K562 (cell line): ENCODE data around the gene PATL2. TPM values are rescaled to one million over a fixed set of nuclear protein-coding genes. Genes with fewer than 3 reads are reported as not detected.

Experiments used
- ATAC-seq: fragments of 200-7000 bp; cut with Tn5 transposase; 3 replicates; pipeline ENCODE4 v1.9.1; 2020; ENCODE audit warnings: moderate library complexity
- BruUV-seq: library from RNA; stranded (reverse); fragments of 400-500 nt; replicated peaks from 2 replicates; lab custom pipeline; 2021; lab: Mats Ljungman, UMichigan
- CTCF ChIA-PET: fragments of 300-600 bp; formaldehyde crosslinking; extraction: SDS; loops from one replicate; lab custom pipeline; 2021; ENCODE audit warnings: low intra/inter-chr PET ratio; lab: Yijun Ruan, JAX
- POLR2A ChIA-PET: fragments of 300-600, 350-650 bp; sonication (Branson Sonifier 250); formaldehyde crosslinking; extraction: SDS; loops from one replicate; lab custom pipeline; 2021; ENCODE audit warnings: antibody characterized with exemption, inconsistent platforms; lab: Yijun Ruan, JAX
- DNase-seq, 4 experiments: peaks; one replicate each; pipeline versions ENCODE4 v3.0.0 to v3.0.0-alpha.2; 2011 to 2018; ENCODE audit warnings: low spot score in 3 of 4, mixed read lengths in 3 of 4; ENCODE audit errors: extremely low read depth in 1 of 4
- FAIRE-seq: peaks from 2 replicates; lab custom pipeline; 2011; peaks lifted over from hg19 to GRCh38; lab: Jason Lieb, UNC
- H2AFZ ChIP-seq: 2 replicates; pipeline ENCODE4 v1.6.0; 2011; ENCODE audit warnings: low read depth, low read length, control low read depth, inconsistent platforms
- H3K27ac ChIP-seq: fragments of 200-600 bp; 3 replicates; pipeline ENCODE4 v1.8.0; 2011; ENCODE audit warnings: low read depth, mild to moderate bottlenecking, control low read depth, inconsistent platforms, low read length, moderate library complexity, mixed read lengths; ENCODE audit errors: extremely low read depth
- H3K27me3 ChIP-seq, 2 experiments: fragments of 300-600 bp in 1 of 2; 2 replicates in 1 of 2; 3 replicates in 1 of 2; pipeline versions ENCODE4 v1.6.0 to v1.8.0; 2011; ENCODE audit warnings: inconsistent platforms in 2 of 2, low read length in 2 of 2, mild to moderate bottlenecking in 1 of 2, mixed read lengths in 1 of 2, moderate library complexity in 1 of 2; ENCODE audit not compliant: control insufficient read depth in 2 of 2, insufficient read depth in 2 of 2
- H3K36me3 ChIP-seq: fragments of 300-600 bp; 3 replicates; pipeline ENCODE4 v1.8.0; 2011; ENCODE audit warnings: mild to moderate bottlenecking, low read length, inconsistent platforms; ENCODE audit not compliant: control insufficient read depth, insufficient read depth
- H3K4me1 ChIP-seq, 2 experiments: fragments of 200-600 bp in 1 of 2; replicated peaks in 1 of 2; 2 replicates in 1 of 2; 3 replicates in 1 of 2; pipeline versions ENCODE4 v1.5.1 to v1.8.0; 2011; ENCODE audit warnings: inconsistent platforms in 2 of 2, low read length in 2 of 2, mild to moderate bottlenecking in 1 of 2, mixed read lengths in 1 of 2, moderate library complexity in 1 of 2; ENCODE audit not compliant: control insufficient read depth in 2 of 2, insufficient read depth in 2 of 2
- H3K4me2 ChIP-seq: 2 replicates; pipeline ENCODE4 v1.6.1; 2011; ENCODE audit warnings: low read length, control low read depth, inconsistent platforms, mixed read lengths; ENCODE audit not compliant: insufficient read depth
- H3K4me3 ChIP-seq: fragments of 200-600 bp; sonication (generic), shearing (Covaris generic); 2 replicates; pipeline ENCODE4 v1.5.1; 2016; ENCODE audit warnings: control low read depth, inconsistent platforms
- H3K79me2 ChIP-seq: fragments of 200-600 bp; 3 replicates; pipeline ENCODE4 v1.8.0; 2011; ENCODE audit warnings: low read length, inconsistent platforms; ENCODE audit not compliant: control insufficient read depth, insufficient read depth
- H3K9ac ChIP-seq, 2 experiments: 2 replicates each; pipeline versions ENCODE4 v1.6.0 to v1.6.1; 2011; ENCODE audit warnings: low read depth in 2 of 2, low read length in 2 of 2, control low read depth in 1 of 2, inconsistent platforms in 1 of 2, mild to moderate bottlenecking in 1 of 2, mixed read lengths in 1 of 2; ENCODE audit not compliant: insufficient read depth in 1 of 2
- H3K9me1 ChIP-seq: one replicate; pipeline ENCODE4 v1.6.0; 2011; ENCODE audit warnings: inconsistent platforms, mild to moderate bottlenecking, low read length, moderate library complexity; ENCODE audit not compliant: control insufficient read depth, insufficient read depth
- H3K9me3 ChIP-seq: replicated peaks from 2 replicates; pipeline ENCODE4 v1.5.1; 2011; ENCODE audit warnings: low read depth, low read length, inconsistent platforms; ENCODE audit not compliant: control insufficient read depth, insufficient read depth
- H4K20me1 ChIP-seq: replicated peaks from 2 replicates; pipeline ENCODE4 v1.6.1; 2011; ENCODE audit warnings: low read length, inconsistent platforms, mixed read lengths; ENCODE audit not compliant: control insufficient read depth, insufficient read depth
- GATAD2B ChIP-seq: fragments of 450-650 bp; IDR thresholded peaks from 2 replicates; pipeline ENCODE4 v1.6.1; 2017; ENCODE audit warnings: mild to moderate bottlenecking, borderline replicate concordance
- NCOA6 ChIP-seq: fragments of 450-650 bp; IDR thresholded peaks from 2 replicates; pipeline ENCODE4 v1.6.1; 2017; ENCODE audit warnings: mild to moderate bottlenecking
- SP2 ChIP-seq: IDR thresholded peaks from 2 replicates; pipeline ENCODE4 v1.6.1; 2011; ENCODE audit warnings: mild to moderate bottlenecking, low read depth, low read length, moderate library complexity; ENCODE audit not compliant: poor library complexity, severe bottlenecking; ENCODE audit errors: extremely low read depth
- YY1 ChIP-seq, 3 experiments: IDR thresholded peaks; 2 replicates each; pipeline ENCODE4 v1.6.1; 2011; ENCODE audit warnings: low read length in 2 of 3, mild to moderate bottlenecking in 2 of 3, moderate library complexity in 2 of 3, borderline replicate concordance in 1 of 3, control low read depth in 1 of 3, low read depth in 1 of 3; ENCODE audit not compliant: insufficient read depth in 3 of 3, insufficient replicate concordance in 2 of 3, control insufficient read depth in 1 of 3, insufficient read length in 1 of 3; ENCODE audit errors: extremely low read depth in 1 of 3
- ZNF212 ChIP-seq: fragments of 450-650 bp; formaldehyde crosslinking; IDR thresholded peaks from 2 replicates; pipeline ENCODE4 v1.4.0; 2020; ENCODE audit warnings: mild to moderate bottlenecking
- ZNF408 ChIP-seq: fragments of 250-450 bp; sonication (Bioruptor Pico); IDR thresholded peaks from 2 replicates; pipeline ENCODE4 v1.4.0; 2020; ENCODE audit warnings: low read depth, mild to moderate bottlenecking, moderate library complexity
- WGBS: fragments of 100-300 bp; shearing (Covaris generic); methylation state at CpG from one replicate; pipeline ENCODE4 v1.1.6; 2016; ENCODE audit warnings: low coverage, mixed read lengths; ENCODE audit not compliant: insufficient coverage; ENCODE audit errors: missing lambda C conversion rate; 5-methylcytosine and 5-hydroxymethylcytosine counted together
- in situ Hi-C: fragments of 300-500 bp; cut with MboI; formaldehyde crosslinking; loops from 4 replicates; pipeline ENCODE4 v1.15.0; 2018; ENCODE audit warnings: inconsistent platforms, mixed read lengths
- intact Hi-C: fragments of 100-400 bp; cut with micrococcal nuclease; formaldehyde crosslinking; loops from 2 replicates; pipeline ENCODE4 v1.14.2; 2022
- polyA plus RNA-seq, 8 experiments: library from polyadenylated mRNA; depleted of rRNA in 4 of 8; stranded (reverse) in 5 of 8; unstranded in 3 of 8; fragments of >200 nt; fragmentation: Nextera tagmentation in 2 of 8; fragmentation: Illumina TruSeq in 1 of 8; extraction: Ambion mirVana in 2 of 8; extraction: Trizol in 1 of 8; gene quantifications; 2 replicates each; pipeline versions ENCODE4 v1.2.1 to v1.2.3, GENCODE V29; 2011 to 2014; ENCODE audit warnings: inconsistent platforms in 1 of 8, missing spikeins in 1 of 8
- total RNA-seq, 7 experiments: library from RNA; depleted of rRNA in 6 of 7; stranded (reverse); fragments of >200 nt in 6 of 7; fragmentation: Illumina TruSeq in 2 of 7; extraction: Trizol in 2 of 7; gene quantifications; 2 replicates each; pipeline versions ENCODE4 v1.2.1 to v1.2.3, GENCODE V29; 2011 to 2021; ENCODE audit warnings: low replicate concordance in 1 of 7

PATL2 gene
- total and polyA plus RNA-seq, 9 of the 15 experiments (the other 6 are each of a cell fraction or from before 2014, with no cell fraction given) = 0.42 to 1.1 (median 0.86) TPM

DNA sequence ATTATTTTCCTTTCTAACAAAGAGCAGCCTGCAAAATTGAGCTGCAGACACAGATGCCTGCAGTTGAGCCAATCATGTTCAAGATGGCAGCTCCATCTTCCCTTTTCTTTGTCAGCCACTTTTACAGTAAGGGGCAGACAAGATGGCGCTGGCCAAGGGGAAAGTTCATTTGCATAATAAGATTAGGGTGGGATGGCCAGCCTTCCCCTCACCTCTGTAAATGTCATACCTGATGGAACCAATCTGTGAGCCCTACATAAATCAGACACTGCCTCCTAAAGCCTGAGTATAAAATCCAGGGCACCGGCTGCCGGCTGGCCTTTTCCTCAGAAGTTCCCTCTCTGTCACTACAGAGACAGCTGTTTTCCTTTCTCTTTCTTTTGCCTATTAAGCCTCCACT is 15.8 kb downstream of the PATL2 start:
- 0 out of 2 replicates have a peak overlapping the region, but pooled peaks have one; percentile 10 for H3K4me2 ChIP-seq
- POLR2A ChIA-PET = interaction anchor here (0.7 to 1.9 kb wide), 3 partner anchors 15 to 97 kb away, joined by 3 to 7 read pairs (median 6); partner anchors contain the start of gene B2M
- H4K20me1 ChIP-seq = no peaks in the 10 kb centered on the region
- peak overlapping the region; percentile 75 for H2AFZ ChIP-seq
- no peak overlapping the region for H3K4me3 ChIP-seq
- DNase-seq = no peak
- CTCF ChIA-PET = no interaction called here
- H3K36me3 ChIP-seq = no peaks in the 10 kb centered on the region
- intact Hi-C loops = no loop called here
- no peaks in the 10 kb centered on the region for H3K9me3 ChIP-seq
- no peaks in the 10 kb centered on the region for H3K4me1 ChIP-seq
- no TSS peak for BruUV-seq
- TF ChIP-seq ZNF408 (CRISPR knock-in tag) = no peak
- TF ChIP-seq YY1 (IDR thresholded peaks at IDR 0.05; ENCODE audit: borderline replicate concordance in 1 of 3, control insufficient read depth in 1 of 3, extremely low read depth in 1 of 3, insufficient read depth in 3 of 3, insufficient read length in 1 of 3, insufficient replicate concordance in 2 of 3, low read depth in 1 of 3, low read length in 2 of 3) = peak in 1 of 3 experiments; percentile 77
- TF ChIP-seq, all 486 proteins: peak for 1
- H3K27me3 ChIP-seq = no peaks in the 10 kb centered on the region
- no peaks in the 10 kb centered on the region for H3K79me2 ChIP-seq
- 40% methylated on average over 3 of the region's 3 CpGs for WGBS
- FAIRE-seq (peak; percentile 58), ATAC-seq (peak; percentile 43; the same call in 2 of the 3 replicates)
- H3K9me1 ChIP-seq = no peaks in the 10 kb centered on the region
- in situ Hi-C loops = no loop called here
- no peak overlapping the region for H3K9ac ChIP-seq
- H3K27ac ChIP-seq = no peak overlapping the region

GRCh38 chr15:44694416-44694815 is 16.7 kb downstream of the PATL2 start:
- Histone ChIP-seq H3K4me2 (no peak overlapping the region), H3K4me1 (no peaks in the 10 kb centered on the region), H3K4me3 (no peak overlapping the region), H3K9me3 (no peaks in the 10 kb centered on the region), H3K27ac (no peak overlapping the region)
- no peak for DNase-seq
- in situ Hi-C loops = no loop called here
- no peak for FAIRE-seq
- intact Hi-C loops = no loop called here
- TF ChIP-seq SP2 (no peak), ZNF212 (CRISPR knock-in tag) (no peak), NCOA6 (no peak), GATAD2B (no peak)
- TF ChIP-seq, all 486 proteins: peak for 0
- H3K27me3 ChIP-seq = no peaks in the 10 kb centered on the region
- H3K79me2 ChIP-seq = no peaks in the 10 kb centered on the region
- 66% methylated on average over 4 of the region's 4 CpGs for WGBS
- ChIA-PET CTCF (no interaction called here), POLR2A (interaction anchor here (1.8 to 1.9 kb wide), 2 partner anchors 16 to 18 kb away, joined by 6 to 7 read pairs; partner anchors contain the start of gene B2M)
- H3K9ac ChIP-seq = no peak overlapping the region
- no peaks in the 10 kb centered on the region for H3K9me1 ChIP-seq
- no TSS peak for BruUV-seq
- ATAC-seq = no peak
- peak overlapping the region; percentile 75 for H2AFZ ChIP-seq
- H4K20me1 ChIP-seq = no peaks in the 10 kb centered on the region
- H3K36me3 ChIP-seq = no peaks in the 10 kb centered on the region
